ENCODE data around the gene CSNK1G1. TPM values are rescaled to one million over a fixed set of nuclear protein-coding genes. Genes with fewer than 3 reads are reported as not detected.
"Not testable (repeated sequence)": the region's sequence is repeated elsewhere in the genome, so short reads cannot be mapped to it uniquely, and the experiment has no call there.

Gene CSNK1G1
- polyA plus RNA-seq, 2 of the 4 experiments (the other 2 are of a cell fraction) = 11.0 to 36.3 TPM

DNA sequence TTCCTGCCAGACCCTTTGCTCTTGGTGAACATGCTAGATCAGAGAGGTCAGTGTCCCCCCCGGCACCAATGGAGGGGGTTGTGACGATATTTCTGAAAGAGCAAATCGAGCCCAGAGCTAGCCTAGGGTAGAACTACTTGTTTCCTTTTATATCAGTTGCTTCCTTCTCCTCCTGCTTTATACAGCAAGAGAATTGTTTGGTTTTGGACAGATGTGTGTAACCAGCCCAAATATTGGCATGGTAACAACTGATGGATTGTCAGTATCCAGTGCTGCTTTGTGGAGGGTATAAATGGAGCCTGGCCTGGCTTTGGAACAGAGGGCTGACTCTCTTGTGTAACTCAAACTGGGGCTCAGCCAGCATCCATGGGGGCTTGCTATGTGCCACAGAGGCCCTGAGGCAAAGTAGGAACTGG lies 233.0 kb downstream of the CSNK1G1 start:
- POLR2A ChIA-PET = no interaction called here
- CTCF ChIA-PET = interaction anchor here (0.8 to 1.3 kb wide), 5 partner anchors 9 to 54 kb away, joined by 3 to 4 read pairs (median 3); partner anchors contain the start of gene PPIB

GRCh38 chr15:64122444-64122843 lies 233.5 kb downstream of the CSNK1G1 start:
- no peak for TF ChIP-seq ZFP36 (IDR thresholded peaks at IDR 0.05; ENCODE audit: borderline replicate concordance, partially characterized antibody)
- no peak for TF ChIP-seq FOSB (CRISPR knock-in tag; IDR thresholded peaks at IDR 0.05)
- no peak for TF ChIP-seq FOXS1 (CRISPR knock-in tag; IDR thresholded peaks at IDR 0.05)
- no peak for TF ChIP-seq MYC (IDR thresholded peaks at IDR 0.05; ENCODE audit: borderline replicate concordance, low read length)
- TF ChIP-seq HDAC2 (IDR thresholded peaks at IDR 0.05) = no peak
- TF ChIP-seq JUN (IDR thresholded peaks at IDR 0.05) = no peak
- TF ChIP-seq MAX (IDR thresholded peaks at IDR 0.05) = no peak
- no peak overlapping the region for H3K4me2 ChIP-seq
- H3K9me3 ChIP-seq = no peaks in the 10 kb centered on the region
- no peak for FAIRE-seq
- CTCF ChIA-PET = interaction anchor here (0.8 to 4.6 kb wide), 5 partner anchors 10 to 53 kb away, joined by 3 to 21 read pairs (median 4); no protein-coding TSS in a partner anchor
- no peaks in the 10 kb centered on the region for H3K4me1 ChIP-seq
- ATAC-seq = no peak
- H3K4me3 ChIP-seq = no peak overlapping the region
- 89% methylated on average over 1 of the region's 1 CpG for WGBS (ENCODE audit: missing lambda C conversion rate)
- no peak overlapping the region for H3K27ac ChIP-seq
- no peak for DNase-seq (ENCODE audit: low read depth in 1 of 2, low spot score in 1 of 2)
- POLR2A ChIA-PET = no interaction called here

More for the DNA sequence above, 233.0 kb downstream of the CSNK1G1 start:
- 88% methylated on average over 3 of the region's 3 CpGs for WGBS (ENCODE audit: missing lambda C conversion rate)
- Histone ChIP-seq H3K27ac (no peak overlapping the region), H3K4me1 (no peaks in the 10 kb centered on the region), H3K9me3 (no peaks in the 10 kb centered on the region), H3K4me2 (no peak overlapping the region), H3K4me3 (no peak overlapping the region)
- DNase-seq (ENCODE audit: low read depth in 1 of 2, low spot score in 1 of 2) (no peak), FAIRE-seq (no peak), ATAC-seq (no peak)
- TF ChIP-seq TP53 (CRISPR knock-in tag; IDR thresholded peaks at IDR 0.05) (no peak), RFX5 (IDR thresholded peaks at IDR 0.05) (no peak), NFE2L2 (conservative IDR thresholded peaks at IDR 0.05; ENCODE audit: low read length) (no peak), EHF (CRISPR knock-in tag; IDR thresholded peaks at IDR 0.05) (no peak), HDAC2 (IDR thresholded peaks at IDR 0.05) (no peak), FOXS1 (CRISPR knock-in tag; IDR thresholded peaks at IDR 0.05) (no peak)
- TF ChIP-seq, protein P1, sequence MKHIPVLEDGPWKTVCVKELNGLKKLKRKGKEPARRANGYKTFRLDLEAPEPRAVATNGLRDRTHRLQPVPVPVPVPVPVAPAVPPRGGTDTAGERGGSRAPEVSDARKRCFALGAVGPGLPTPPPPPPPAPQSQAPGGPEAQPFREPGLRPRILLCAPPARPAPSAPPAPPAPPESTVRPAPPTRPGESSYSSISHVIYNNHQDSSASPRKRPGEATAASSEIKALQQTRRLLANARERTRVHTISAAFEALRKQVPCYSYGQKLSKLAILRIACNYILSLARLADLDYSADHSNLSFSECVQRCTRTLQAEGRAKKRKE (CRISPR knock-in tag; IDR thresholded peaks at IDR 0.05; ENCODE audit: low read depth) = no peak

DNA sequence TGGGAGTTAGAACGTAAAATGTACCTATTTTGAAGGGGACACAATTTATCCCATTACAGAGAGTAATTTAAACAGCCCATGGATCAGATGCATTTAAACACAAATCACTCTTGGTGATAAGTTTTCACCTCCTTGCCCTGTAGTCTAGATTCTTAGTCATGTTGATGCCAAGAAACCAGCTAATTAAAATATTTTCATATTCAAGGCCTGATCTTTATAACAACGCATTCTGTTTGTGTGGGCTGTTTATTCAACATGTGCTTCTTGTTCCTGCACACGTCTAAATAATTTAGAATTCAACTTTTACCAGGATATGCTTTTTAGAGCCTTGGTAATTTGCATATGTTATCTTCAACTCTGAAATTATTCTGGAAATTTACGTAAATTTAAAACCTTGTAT lies 234.4 kb downstream of the CSNK1G1 start:
- POLR2A ChIA-PET = no interaction called here
- no peaks in the 10 kb centered on the region for H3K9me3 ChIP-seq
- H3K27ac ChIP-seq = no peak overlapping the region
- DNase-seq (ENCODE audit: low read depth in 1 of 2, low spot score in 1 of 2) (no peak), FAIRE-seq (no peak), ATAC-seq (no peak)
- H3K4me2 ChIP-seq = no peak overlapping the region
- no peak for TF ChIP-seq FOSB (CRISPR knock-in tag; IDR thresholded peaks at IDR 0.05)
- no peak for TF ChIP-seq ZSCAN20 (CRISPR knock-in tag; IDR thresholded peaks at IDR 0.05)
- TF ChIP-seq SMC3 (IDR thresholded peaks at IDR 0.05) = no peak
- TF ChIP-seq RAD21 (conservative IDR thresholded peaks at IDR 0.05 in 1 of 2, IDR thresholded peaks at IDR 0.05 in 1 of 2) = no peak
- no peak for TF ChIP-seq CBX8 (IDR thresholded peaks at IDR 0.05)
- no peak for TF ChIP-seq EHMT2 (IDR thresholded peaks at IDR 0.05; ENCODE audit: low read depth)
- TF ChIP-seq NR3C1 (IDR thresholded peaks at IDR 0.05) = no peak
- TF ChIP-seq MYC (IDR thresholded peaks at IDR 0.05; ENCODE audit: borderline replicate concordance, low read length) = no peak
- TF ChIP-seq MAFK (IDR thresholded peaks at IDR 0.05; ENCODE audit: partially characterized antibody) = no peak
- TF ChIP-seq HOXB13 (CRISPR knock-in tag; IDR thresholded peaks at IDR 0.05; ENCODE audit: low read depth) = no peak
- TF ChIP-seq HOXB5 (CRISPR knock-in tag; IDR thresholded peaks at IDR 0.05) = no peak
- CTCF ChIA-PET = interaction anchor here (0.7 to 4.6 kb wide), 2 partner anchors 32 to 655 kb away, joined by 5 to 21 read pairs; no protein-coding TSS in a partner anchor
- no peaks in the 10 kb centered on the region for H3K4me1 ChIP-seq
- H3K4me3 ChIP-seq = no peak overlapping the region
- WGBS (ENCODE audit: missing lambda C conversion rate) = 95% methylated on average over 4 of the region's 4 CpGs

- H3K4me2 ChIP-seq; FAIRE-seq; H3K4me1 ChIP-seq; POLR2A ChIA-PET; H3K4me3 ChIP-seq; H3K27ac ChIP-seq; H3K9me3 ChIP-seq; DNase-seq (ENCODE audit: low read depth in 1 of 2, low spot score in 1 of 2); ATAC-seq: not testable (repeated sequence)
- CTCF ChIA-PET = interaction anchor here (0.9 to 4.6 kb wide), 3 partner anchors 12 to 33 kb away, joined by 3 to 21 read pairs (median 4); no protein-coding TSS in a partner anchor
- WGBS (ENCODE audit: missing lambda C conversion rate) = 93% methylated on average over 2 of the region's 2 CpGs
Observed at GRCh38 chr15:64120322-64120721, 235.7 kb downstream of the CSNK1G1 start.

Measured in A549 (cell line).